ENCODE data around the gene COMMD7. TPM values are rescaled to one million over a fixed set of nuclear protein-coding genes. Genes with fewer than 3 reads are reported as not detected.

The COMMD7 gene
- total RNA-seq, 1 donor from 2014 or later, result 48.1 TPM

- H3K27me3 Mint-ChIP-seq (ENCODE audit: unreplicated experiment), result no peaks in the 10 kb centered on the region
- H3K27ac Mint-ChIP-seq (ENCODE audit: unreplicated experiment), result no peak overlapping the region
- no peak overlapping the region for H3K4me3 Mint-ChIP-seq (ENCODE audit: unreplicated experiment)
- no peaks in the 10 kb centered on the region for H3K36me3 Mint-ChIP-seq (ENCODE audit: unreplicated experiment)
- no peak for TF ChIP-seq CTCF (IDR thresholded peaks at IDR 0.05)
- no peak for DNase-seq (ENCODE audit: extremely low spot score, unreplicated experiment)
- H3K9me3 Mint-ChIP-seq (ENCODE audit: unreplicated experiment), result peaks cover 6% of the 10 kb centered on the region
- peaks cover 3% of the 10 kb centered on the region for H3K4me1 Mint-ChIP-seq (ENCODE audit: unreplicated experiment)
Observed at GRCh38 chr20:32664012-32664677, 79.1 kb downstream of the COMMD7 start.

GRCh38 chr20:32663335-32664011 lies 79.8 kb downstream of the COMMD7 start:
- Mint-ChIP-seq H3K4me1 (ENCODE audit: unreplicated experiment) (peaks cover 3% of the 10 kb centered on the region), H3K36me3 (ENCODE audit: unreplicated experiment) (no peaks in the 10 kb centered on the region), H3K27ac (ENCODE audit: unreplicated experiment) (no peak overlapping the region), H3K27me3 (ENCODE audit: unreplicated experiment) (no peaks in the 10 kb centered on the region), H3K9me3 (ENCODE audit: unreplicated experiment) (peaks cover 6% of the 10 kb centered on the region), H3K4me3 (ENCODE audit: unreplicated experiment) (no peak overlapping the region)
- no peak for DNase-seq (ENCODE audit: extremely low spot score, unreplicated experiment)
- TF ChIP-seq CTCF (IDR thresholded peaks at IDR 0.05), result no peak

GRCh38 chr20:32661820-32662528 lies 81.3 kb downstream of the COMMD7 start:
- peaks cover 6% of the 10 kb centered on the region for H3K9me3 Mint-ChIP-seq (ENCODE audit: unreplicated experiment)
- no peaks in the 10 kb centered on the region for H3K36me3 Mint-ChIP-seq (ENCODE audit: unreplicated experiment)
- no peak for DNase-seq (ENCODE audit: extremely low spot score, unreplicated experiment)
- H3K27me3 Mint-ChIP-seq (ENCODE audit: unreplicated experiment), result no peaks in the 10 kb centered on the region
- H3K4me1 Mint-ChIP-seq (ENCODE audit: unreplicated experiment), result peaks cover 3% of the 10 kb centered on the region
- H3K27ac Mint-ChIP-seq (ENCODE audit: unreplicated experiment), result no peak overlapping the region
- TF ChIP-seq CTCF (IDR thresholded peaks at IDR 0.05), result no peak
- no peak overlapping the region for H3K4me3 Mint-ChIP-seq (ENCODE audit: unreplicated experiment)

- no peaks in the 10 kb centered on the region for H3K36me3 Mint-ChIP-seq (ENCODE audit: unreplicated experiment)
- no peak for DNase-seq (ENCODE audit: extremely low spot score, unreplicated experiment)
- H3K9me3 Mint-ChIP-seq (ENCODE audit: unreplicated experiment), result peaks cover 6% of the 10 kb centered on the region
- no peak overlapping the region for H3K4me3 Mint-ChIP-seq (ENCODE audit: unreplicated experiment)
- H3K27ac Mint-ChIP-seq (ENCODE audit: unreplicated experiment), result no peak overlapping the region
- peaks cover 3% of the 10 kb centered on the region for H3K4me1 Mint-ChIP-seq (ENCODE audit: unreplicated experiment)
- no peak for TF ChIP-seq CTCF (IDR thresholded peaks at IDR 0.05)
- no peaks in the 10 kb centered on the region for H3K27me3 Mint-ChIP-seq (ENCODE audit: unreplicated experiment)
Observed at GRCh38 chr20:32660661-32661060, 82.6 kb downstream of the COMMD7 start.

- Mint-ChIP-seq H3K27me3 (ENCODE audit: unreplicated experiment) (no peaks in the 10 kb centered on the region), H3K4me1 (ENCODE audit: unreplicated experiment) (peaks cover 4% of the 10 kb centered on the region), H3K4me3 (ENCODE audit: unreplicated experiment) (no peak overlapping the region), H3K36me3 (ENCODE audit: unreplicated experiment) (no peaks in the 10 kb centered on the region), H3K27ac (ENCODE audit: unreplicated experiment) (no peak overlapping the region), H3K9me3 (ENCODE audit: unreplicated experiment) (peaks cover 6% of the 10 kb centered on the region)
- TF ChIP-seq CTCF (IDR thresholded peaks at IDR 0.05), result no peak
- no peak for DNase-seq (ENCODE audit: extremely low spot score, unreplicated experiment)
Observed at GRCh38 chr20:32656827-32657226, 86.4 kb downstream of the COMMD7 start.
